Naive B cell (primary cell): ENCODE data around the gene NKAP. TPM values are rescaled to one million over a fixed set of nuclear protein-coding genes. Genes with fewer than 3 reads are reported as not detected.
"Not testable (repeated sequence)": the region's sequence is repeated elsewhere in the genome, so short reads cannot be mapped to it uniquely, and the experiment has no call there.

Experiments used
- ATAC-seq, 2 donors: fragments of 150-1000 bp; cut with Tn5 transposase; 2 replicates each; pipeline ENCODE4 v1.10.0; 2021; ENCODE audit warnings: low read depth in 2 of 2, mild to moderate bottlenecking in 2 of 2, moderate library complexity in 2 of 2
- DNase-seq: peaks from one replicate; pipeline ENCODE4 v3.0.0; 2022
- H3K27ac Mint-ChIP-seq, 6 donors: one replicate each; pipeline ENCODE4 v1.8.0; 2020 to 2022; ENCODE audit warnings: mild to moderate bottlenecking in 6 of 6, mixed read lengths in 6 of 6, moderate library complexity in 5 of 6, inconsistent platforms in 2 of 6
- H3K27me3 Mint-ChIP-seq, 3 donors: one replicate each; pipeline ENCODE4 v1.8.0; 2021 to 2022; ENCODE audit warnings: mixed read lengths in 3 of 3, mild to moderate bottlenecking in 1 of 3
- H3K36me3 Mint-ChIP-seq, 2 donors: one replicate each; pipeline ENCODE4 v1.8.0; 2020 to 2022; ENCODE audit warnings: mixed read lengths in 2 of 2, inconsistent platforms in 1 of 2, mild to moderate bottlenecking in 1 of 2
- H3K4me1 Mint-ChIP-seq, 3 donors: one replicate each; pipeline ENCODE4 v1.8.0; 2020 to 2022; ENCODE audit warnings: mixed read lengths in 3 of 3, inconsistent platforms in 1 of 3, mild to moderate bottlenecking in 1 of 3, moderate library complexity in 1 of 3
- H3K4me3 Mint-ChIP-seq, 8 donors: one replicate each; pipeline ENCODE4 v1.8.0; 2020 to 2022; ENCODE audit warnings: mild to moderate bottlenecking in 8 of 8, mixed read lengths in 8 of 8, moderate library complexity in 8 of 8, inconsistent platforms in 2 of 8
- H3K9me3 Mint-ChIP-seq, 7 donors: one replicate each; pipeline ENCODE4 v1.8.0; 2020 to 2022; ENCODE audit warnings: mixed read lengths in 7 of 7, mild to moderate bottlenecking in 5 of 7, inconsistent platforms in 2 of 7, moderate library complexity in 1 of 7
- polyA plus RNA-seq, 6 donors: library from polyadenylated mRNA; unstranded; fragments of 300-500 nt; fragmentation: Illumina TruSeq; gene quantifications; one replicate each; pipeline ENCODE4 v1.2.3, GENCODE V29; 2021; ENCODE audit warnings: low read depth in 6 of 6

Gene NKAP
- polyA plus RNA-seq, 6 donors from 2014 or later: 2.3 to 5.2 (median 3.3) TPM

DNA sequence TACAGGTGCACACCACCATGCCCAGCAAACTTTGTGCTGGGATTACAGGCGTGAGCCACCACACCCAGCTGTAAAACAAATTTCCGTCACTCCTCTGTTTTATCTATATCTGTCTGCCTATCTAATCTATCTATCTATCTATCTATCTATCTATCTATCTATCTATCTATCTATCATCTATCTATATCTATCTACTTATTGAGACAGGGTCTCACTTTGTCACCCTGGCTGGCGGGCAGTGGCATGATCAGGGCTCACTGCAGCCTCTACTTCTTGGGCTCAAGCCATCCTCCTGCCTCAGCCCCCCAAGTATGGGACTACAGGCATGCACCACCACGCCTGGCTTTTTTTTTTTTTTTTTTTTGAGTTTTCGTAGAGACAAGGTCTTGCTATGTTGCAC is 27.2 kb downstream of the NKAP start:
- Mint-ChIP-seq H3K4me1 (no peaks in the 10 kb centered on the region), H3K27ac (peak overlapping the region in 1 of 6 donors; percentile 8)

DNA sequence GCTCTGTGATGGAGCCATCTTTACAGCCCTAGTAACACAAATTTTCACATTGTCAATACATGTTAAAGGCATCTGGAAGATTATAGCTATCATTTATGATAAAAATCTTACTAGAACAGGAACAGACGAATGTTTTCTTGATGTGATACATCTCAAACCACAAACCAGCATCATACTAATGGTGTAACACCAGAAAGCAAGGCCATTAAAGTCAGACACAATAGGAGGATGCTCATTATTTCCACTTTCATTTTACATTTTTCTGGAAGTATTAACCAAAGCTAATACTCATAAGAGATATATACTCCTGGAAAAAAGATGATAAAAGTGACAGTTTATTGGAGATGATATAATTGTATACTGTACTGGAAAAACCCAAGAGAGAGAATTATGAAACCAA is 42.6 kb downstream of the NKAP start:
- Mint-ChIP-seq H3K9me3 (peaks cover 0 to 2% (median 0%) of the 10 kb centered on the region in 7 donors), H3K27me3 (no peaks in the 10 kb centered on the region), H3K27ac (no peak overlapping the region), H3K4me1 (no peaks in the 10 kb centered on the region), H3K4me3 (no peak overlapping the region), H3K36me3 (no peaks in the 10 kb centered on the region)
- no peak for DNase-seq
- no peak for ATAC-seq

More for the DNA sequence above, 27.2 kb downstream of the NKAP start:
- ATAC-seq (no peak), DNase-seq (no peak)
- Mint-ChIP-seq H3K9me3 (peaks cover 0 to 3% (median 0%) of the 10 kb centered on the region in 7 donors), H3K4me3 (no peak overlapping the region), H3K36me3 (no peaks in the 10 kb centered on the region), H3K27me3 (no peaks in the 10 kb centered on the region)

DNA sequence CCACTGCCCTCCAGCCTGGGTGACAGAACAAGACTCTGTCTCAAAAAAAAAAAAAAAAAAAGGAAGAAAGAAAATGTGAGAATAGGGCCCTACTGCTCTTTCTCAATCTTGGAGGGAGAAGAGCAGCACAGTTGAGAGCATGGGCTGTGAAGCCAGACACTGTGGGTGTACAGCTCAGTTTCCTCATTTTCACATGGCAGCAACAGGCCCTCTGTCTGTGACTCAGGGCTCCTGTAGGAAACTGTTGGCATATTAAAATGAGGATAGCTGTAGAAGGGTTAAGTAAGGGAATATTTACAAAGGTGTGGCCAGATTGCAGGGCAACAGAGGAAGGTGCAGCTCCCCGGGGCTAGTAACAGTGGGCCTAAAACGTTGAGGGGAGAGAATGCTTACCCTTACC is 44.4 kb downstream of the NKAP start:
- DNase-seq: no peak
- H3K4me3 Mint-ChIP-seq: no peak overlapping the region

DNA sequence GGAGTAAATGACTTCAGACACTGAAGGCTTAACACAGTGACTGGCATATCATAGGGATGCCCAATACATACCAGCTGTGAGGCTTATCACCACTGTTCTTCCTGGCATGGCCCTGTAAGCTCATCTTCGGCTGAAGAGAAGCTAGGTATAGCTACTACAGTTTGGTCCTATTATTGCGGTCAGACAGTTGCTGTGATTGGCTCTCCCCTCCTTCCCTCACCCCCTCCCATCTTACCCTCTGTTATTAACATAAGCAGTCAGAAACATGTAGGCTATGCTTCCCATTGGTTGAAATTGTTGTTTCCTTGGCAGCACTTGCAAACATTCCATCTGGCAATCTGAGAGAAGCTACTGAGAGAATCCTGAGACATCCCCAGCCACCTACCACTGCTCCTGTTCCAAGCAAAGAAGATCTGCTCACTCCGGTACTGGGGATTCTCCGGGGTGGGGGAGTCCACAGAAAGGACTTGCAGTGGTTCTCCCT is 47.7 kb downstream of the NKAP start, which contains the start of gene AKAP14:
Gene AKAP14 (plus strand): TSS at position 51 of the 484 bp plus-strand sequence. CDS start 7,331 bp downstream, outside the sequence.
- ATAC-seq (no peak), DNase-seq (no peak)
- Mint-ChIP-seq H3K27ac (no peak within 1 kb of the TSS), H3K4me3 (no peak within 1 kb of the TSS), H3K9me3 (no peaks in the 10 kb centered on the region), H3K36me3 (no peaks in the 10 kb centered on the region), H3K27me3 (no peaks in the 10 kb centered on the region), H3K4me1 (no peaks in the 10 kb centered on the region)

More for the DNA sequence above, 44.4 kb downstream of the NKAP start:
- H3K4me1 Mint-ChIP-seq: no peaks in the 10 kb centered on the region
- H3K27me3 Mint-ChIP-seq: no peaks in the 10 kb centered on the region
- peak overlapping the region in 1 of 6 donors; percentile 77 for H3K27ac Mint-ChIP-seq
- peaks cover 0 to 2% (median 0%) of the 10 kb centered on the region in 7 donors for H3K9me3 Mint-ChIP-seq
- no peaks in the 10 kb centered on the region for H3K36me3 Mint-ChIP-seq
- ATAC-seq: no peak

DNA sequence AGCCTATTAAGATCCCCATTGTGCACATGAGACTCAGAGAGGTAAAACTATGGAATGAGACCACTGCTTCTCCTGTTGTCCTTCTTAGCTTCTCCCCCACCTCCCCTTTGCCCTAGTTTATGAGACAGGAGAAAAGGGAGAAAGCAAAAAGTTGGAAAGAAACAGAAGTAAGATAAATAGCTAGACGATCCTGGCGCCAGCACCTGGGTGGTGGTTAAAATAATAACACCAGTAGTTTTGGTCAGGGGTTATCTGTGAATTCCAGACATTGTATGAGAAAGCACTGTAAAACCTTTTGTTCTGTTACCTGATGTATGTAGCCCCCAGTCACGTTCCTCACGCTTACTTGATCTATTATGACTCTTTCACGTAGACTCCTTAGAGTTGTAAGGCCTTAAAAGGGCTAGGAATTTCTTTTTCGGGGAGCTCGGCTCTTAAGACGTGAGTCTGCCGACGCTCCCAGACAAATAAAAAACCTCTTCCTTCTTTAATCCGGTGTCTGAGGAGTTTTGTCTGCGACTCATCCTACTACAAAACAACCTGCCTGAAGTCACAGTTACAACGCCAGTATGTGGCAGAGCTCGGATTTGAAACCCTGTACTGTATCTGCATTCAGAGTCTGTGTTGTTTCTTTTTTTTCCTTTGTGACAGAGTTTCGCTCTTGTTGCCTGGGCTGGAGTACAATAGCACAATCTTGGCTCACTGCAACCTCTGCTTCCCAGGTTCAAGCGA is 51.4 kb downstream of the NKAP start:
- not testable (repeated sequence) for H3K27me3 Mint-ChIP-seq, H3K4me3 Mint-ChIP-seq, H3K27ac Mint-ChIP-seq

DNA sequence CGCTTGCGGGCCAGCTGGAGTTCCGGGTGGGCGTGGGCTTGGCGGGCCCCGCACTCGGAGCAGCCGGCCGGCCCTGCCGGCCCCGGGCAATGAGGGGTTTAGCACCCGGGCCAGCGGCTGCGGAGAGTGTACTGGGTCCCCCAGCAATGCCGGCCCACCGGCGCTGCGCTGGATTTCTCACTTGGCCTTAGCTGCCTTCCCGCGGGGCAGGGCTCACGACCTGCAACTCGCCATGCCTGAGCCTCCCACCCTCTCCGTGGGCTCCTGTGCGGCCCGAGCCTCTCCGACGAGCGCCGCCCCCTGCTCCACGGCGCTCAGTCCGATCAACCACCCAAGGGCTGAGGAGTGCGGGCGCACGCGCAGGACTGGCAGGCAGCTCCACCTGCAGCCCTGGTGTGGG is 52.9 kb downstream of the NKAP start:
- not testable (repeated sequence) for H3K4me3 Mint-ChIP-seq, H3K9me3 Mint-ChIP-seq, DNase-seq, H3K27me3 Mint-ChIP-seq, H3K27ac Mint-ChIP-seq, ATAC-seq, H3K36me3 Mint-ChIP-seq
- H3K4me1 Mint-ChIP-seq: peaks cover 6 to 10% (median 6%) of the 10 kb centered on the region in 3 donors

More for the DNA sequence above, 51.4 kb downstream of the NKAP start:
- not testable (repeated sequence) for DNase-seq, H3K36me3 Mint-ChIP-seq, H3K9me3 Mint-ChIP-seq, H3K4me1 Mint-ChIP-seq, ATAC-seq

DNA sequence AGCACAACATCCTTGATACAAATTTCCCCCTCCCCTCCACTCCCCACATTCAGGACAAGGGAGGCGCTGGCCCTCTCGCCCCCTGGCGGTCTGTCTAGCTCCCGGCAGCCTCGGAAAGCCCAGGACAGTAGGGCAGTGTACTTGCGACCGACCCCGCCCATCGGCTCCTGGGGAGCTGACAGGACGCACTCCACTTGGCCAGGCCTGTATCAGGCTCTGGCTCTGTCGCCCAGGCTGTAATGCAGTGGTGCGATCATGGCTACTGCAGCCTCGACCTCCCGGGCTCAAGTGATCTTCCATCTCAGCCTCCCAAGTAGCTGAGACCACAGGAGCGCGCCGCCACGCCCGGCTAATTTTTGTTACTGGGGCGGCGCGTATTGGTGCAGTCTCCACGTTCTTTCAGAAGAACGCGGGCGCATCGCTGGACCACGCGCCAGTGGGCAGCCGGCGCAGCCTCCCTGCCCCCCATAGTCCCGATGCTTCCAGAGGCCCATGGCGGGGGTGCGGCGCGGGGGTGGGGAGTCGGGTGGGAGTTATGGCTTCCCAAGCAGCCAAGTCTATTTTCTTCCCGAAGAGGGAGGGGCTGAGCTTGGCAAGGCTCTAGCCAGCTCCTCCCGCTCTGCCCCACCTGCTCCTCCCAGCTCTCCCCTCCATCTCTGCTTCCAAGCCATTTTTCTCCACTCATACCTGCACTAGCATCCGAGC is 55.7 kb downstream of the NKAP start:
- Mint-ChIP-seq H3K27me3 (no peaks in the 10 kb centered on the region), H3K27ac (no peak overlapping the region), H3K4me1 (peaks cover 6 to 10% (median 6%) of the 10 kb centered on the region in 3 donors), H3K36me3 (no peaks in the 10 kb centered on the region), H3K9me3 (no peaks in the 10 kb centered on the region), H3K4me3 (peak overlapping the region in 7 of 8 donors; percentile 24 to 73 (median 56))
- DNase-seq (peak; percentile 45), ATAC-seq (peak; percentile 80 to 92)

DNA sequence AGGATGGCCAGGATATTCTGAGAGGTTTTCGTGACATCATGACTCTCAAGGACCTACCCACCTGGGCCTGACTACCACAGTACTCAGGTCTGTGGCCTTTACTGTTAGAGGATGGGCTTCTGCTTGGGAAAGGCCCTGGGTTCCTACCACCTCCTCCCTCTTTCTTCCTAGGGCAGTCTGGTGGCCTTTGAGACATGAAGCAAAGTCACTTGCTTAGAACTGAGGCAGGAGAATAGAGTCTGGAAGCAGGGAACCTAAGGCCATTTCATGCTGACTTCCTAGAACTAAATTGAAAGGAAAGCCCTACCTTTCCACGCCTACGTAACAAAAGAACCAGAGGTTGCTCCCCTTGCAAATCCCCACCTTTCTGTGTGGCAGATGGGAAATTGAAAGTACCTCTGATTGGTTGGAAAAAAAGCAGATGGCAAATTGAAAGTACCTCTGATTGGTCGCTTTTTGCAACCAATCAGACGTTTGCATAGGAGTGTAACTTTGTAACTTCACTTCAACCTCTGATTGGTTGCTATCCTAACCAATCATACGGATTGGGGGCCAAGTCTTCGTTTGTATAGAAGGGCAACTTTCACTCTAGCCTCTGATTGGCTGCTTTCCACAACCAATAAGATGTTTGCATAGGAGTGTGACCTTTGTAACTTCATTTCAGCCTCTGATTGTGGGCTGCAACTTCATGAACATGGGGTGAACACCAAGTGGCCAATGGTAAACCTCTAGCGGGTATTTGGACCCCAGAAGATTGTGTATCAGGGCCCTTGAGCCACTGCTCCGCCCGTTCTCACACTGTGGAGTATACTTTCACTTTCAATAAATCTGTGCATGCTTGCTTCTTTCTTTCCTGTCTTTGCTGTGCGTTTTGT is 57.8 kb downstream of the NKAP start:
- peak overlapping the region in 1 of 8 donors; percentile 51 for H3K4me3 Mint-ChIP-seq
- H3K4me1 Mint-ChIP-seq: peaks cover 6 to 14% (median 6%) of the 10 kb centered on the region in 3 donors
- no peaks in the 10 kb centered on the region for H3K27me3 Mint-ChIP-seq
- H3K9me3 Mint-ChIP-seq: no peaks in the 10 kb centered on the region
- DNase-seq (no peak), ATAC-seq (no peak)
- no peak overlapping the region for H3K27ac Mint-ChIP-seq
- no peaks in the 10 kb centered on the region for H3K36me3 Mint-ChIP-seq

DNA sequence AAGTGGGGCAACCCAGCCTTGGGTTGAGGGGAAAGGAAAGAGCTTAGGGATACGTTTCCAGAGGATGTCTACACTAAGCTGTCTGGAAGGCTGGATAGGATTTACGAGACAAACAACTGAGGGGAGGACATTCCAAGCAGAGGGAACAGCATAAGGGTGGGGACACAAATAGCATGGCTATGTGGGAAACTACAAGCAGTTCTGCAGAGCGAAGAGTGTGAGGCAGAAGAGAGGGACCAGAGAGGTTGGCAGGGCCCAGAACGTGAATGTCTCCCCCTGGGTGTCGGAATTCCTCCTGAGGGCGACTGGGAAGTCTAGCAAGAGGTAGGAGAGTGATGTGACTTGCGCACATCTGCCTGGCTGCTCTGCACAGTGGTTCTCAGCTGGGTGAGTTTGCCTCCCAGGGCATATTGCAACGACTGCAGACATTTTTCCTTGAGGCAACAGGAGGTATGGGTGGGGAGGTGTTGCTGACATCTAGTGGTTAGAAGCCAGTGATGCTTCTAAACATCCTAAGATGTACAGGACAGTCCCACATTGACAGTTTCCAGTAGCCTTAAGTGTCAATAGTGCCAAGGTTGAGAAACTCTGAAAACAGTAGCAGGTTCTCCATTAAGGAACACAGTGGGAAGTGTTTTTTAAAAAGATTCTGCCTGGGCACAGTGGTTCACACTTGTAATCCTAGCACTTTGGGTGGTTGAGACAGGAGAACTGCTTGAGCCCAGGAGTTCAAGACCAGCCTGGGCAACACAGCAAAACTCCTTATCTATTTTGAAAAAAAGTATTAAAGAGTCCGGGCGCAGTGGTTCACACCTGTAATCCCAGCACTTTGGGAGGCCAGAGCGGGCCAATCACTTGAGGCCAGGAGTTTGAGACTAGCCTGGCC is 62.8 kb downstream of the NKAP start:
- no peaks in the 10 kb centered on the region for H3K27me3 Mint-ChIP-seq
- peak overlapping the region in 3 of 8 donors; percentile 19 to 80 (median 36) for H3K4me3 Mint-ChIP-seq

DNA sequence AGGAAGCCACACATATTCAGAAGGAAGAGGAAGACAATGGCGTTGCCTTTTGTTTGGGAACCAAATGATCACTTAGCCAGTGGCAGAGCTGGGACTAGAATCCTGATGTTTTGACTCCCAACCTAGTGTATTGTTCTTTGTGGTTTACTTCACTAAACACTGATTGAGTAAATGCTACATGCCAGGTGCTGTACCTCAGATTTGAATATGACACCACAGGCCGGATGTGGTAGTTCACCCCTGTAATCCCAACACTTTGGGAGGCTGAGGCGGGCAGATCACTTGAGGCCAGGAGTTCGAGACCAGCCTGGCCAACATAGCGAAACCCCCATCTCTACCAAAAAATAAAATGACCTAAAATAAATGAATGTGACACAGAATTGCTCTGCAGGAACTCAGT is 63.5 kb downstream of the NKAP start:
- H3K36me3 Mint-ChIP-seq: no peaks in the 10 kb centered on the region
- no peak for DNase-seq
- ATAC-seq: peak in 1 of 2 donors; percentile 28
- no peaks in the 10 kb centered on the region for H3K9me3 Mint-ChIP-seq
- peaks cover 0 to 12% (median 0%) of the 10 kb centered on the region in 3 donors for H3K4me1 Mint-ChIP-seq
- H3K27ac Mint-ChIP-seq: peak overlapping the region in 1 of 6 donors; percentile 72
- H3K4me3 Mint-ChIP-seq: peak overlapping the region in 1 of 8 donors; percentile 80
- no peaks in the 10 kb centered on the region for H3K27me3 Mint-ChIP-seq

More for the DNA sequence above, 62.8 kb downstream of the NKAP start:
- H3K9me3 Mint-ChIP-seq: no peaks in the 10 kb centered on the region
- no peaks in the 10 kb centered on the region for H3K36me3 Mint-ChIP-seq
- H3K4me1 Mint-ChIP-seq: peaks cover 0 to 12% (median 0%) of the 10 kb centered on the region in 3 donors
- DNase-seq (peak; percentile 20), ATAC-seq (peak; percentile 81 to 83)
- H3K27ac Mint-ChIP-seq: peak overlapping the region in 2 of 6 donors; percentile 75 to 82

DNA sequence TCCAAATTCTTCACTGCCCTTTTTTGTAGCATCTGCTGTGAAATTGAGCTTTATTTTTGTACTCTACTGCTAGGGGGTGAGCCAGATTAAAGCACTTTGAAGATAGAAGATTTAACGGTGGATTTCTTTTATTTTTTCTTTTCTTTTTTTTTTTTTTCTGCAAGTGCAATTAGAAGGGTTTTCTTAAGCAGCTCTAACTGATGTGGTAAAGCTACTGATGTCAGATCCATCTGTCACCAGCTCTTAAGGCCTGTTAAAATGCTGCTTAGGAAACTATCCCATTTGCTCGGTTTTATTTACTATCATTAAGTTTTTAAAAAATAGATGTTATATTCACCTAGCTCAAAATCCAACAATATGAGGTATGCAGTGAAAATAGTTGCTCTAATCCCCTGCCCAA is 64.8 kb downstream of the NKAP start:
- Mint-ChIP-seq H3K27me3 (no peaks in the 10 kb centered on the region), H3K4me3 (no peak overlapping the region), H3K36me3 (no peaks in the 10 kb centered on the region), H3K4me1 (peaks cover 0 to 12% (median 0%) of the 10 kb centered on the region in 3 donors), H3K9me3 (no peaks in the 10 kb centered on the region), H3K27ac (peak overlapping the region in 1 of 6 donors; percentile 44)
- no peak for ATAC-seq
- DNase-seq: no peak
